ENCODE data around the gene NRXN2.

Gene NRXN2

DNA sequence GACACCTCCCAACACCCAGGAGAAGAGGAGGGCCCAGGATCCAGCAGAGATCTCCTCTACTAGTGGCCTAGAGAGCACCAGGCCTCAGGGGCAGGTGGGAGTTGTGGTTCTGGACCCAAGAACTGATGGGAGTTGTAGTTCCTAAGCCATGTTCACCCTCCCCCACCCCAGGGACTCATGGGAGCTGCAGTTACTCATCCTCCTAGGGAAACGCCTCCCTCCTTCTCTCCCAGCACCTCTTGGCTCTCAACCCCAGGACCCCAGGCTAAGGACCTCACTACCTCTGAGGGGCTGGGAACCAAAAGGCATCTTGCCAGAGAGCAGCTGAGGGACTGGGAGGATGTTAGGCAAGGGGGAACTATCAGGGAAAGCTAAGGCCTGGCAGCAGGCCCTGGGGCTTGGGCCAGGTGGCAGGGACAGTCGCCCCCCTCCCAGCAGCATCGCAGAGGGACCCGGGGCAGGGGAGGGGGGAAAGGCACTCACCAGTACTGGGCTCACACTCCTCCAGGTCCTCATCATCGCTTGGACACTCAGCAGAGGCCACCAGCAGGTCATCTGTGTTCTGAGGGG is 103.1 kb downstream of the NRXN2 start:
- Histone ChIP-seq H3K27me3 (ENCODE audit: control insufficient read depth, insufficient read depth, low read length, poor library complexity, severe bottlenecking) (no peaks in the 10 kb centered on the region), H3K4me1 (ENCODE audit: control insufficient read depth, insufficient read depth, low read length) (peaks cover 24% of the 10 kb centered on the region), H3K36me3 (ENCODE audit: control insufficient read depth, insufficient read depth, low read length) (no peaks in the 10 kb centered on the region), H3K4me3 (ENCODE audit: insufficient read depth, low read depth, low read length) (no peak overlapping the region), H3K27ac (ENCODE audit: insufficient read depth, low read depth, low read length, poor library complexity, severe bottlenecking) (no peak overlapping the region), H3K9me3 (ENCODE audit: control insufficient read depth, low read length) (no peaks in the 10 kb centered on the region)
- WGBS, 2 experiments: 83 to 85% methylated on average over 5 of the region's 5 CpGs

DNA sequence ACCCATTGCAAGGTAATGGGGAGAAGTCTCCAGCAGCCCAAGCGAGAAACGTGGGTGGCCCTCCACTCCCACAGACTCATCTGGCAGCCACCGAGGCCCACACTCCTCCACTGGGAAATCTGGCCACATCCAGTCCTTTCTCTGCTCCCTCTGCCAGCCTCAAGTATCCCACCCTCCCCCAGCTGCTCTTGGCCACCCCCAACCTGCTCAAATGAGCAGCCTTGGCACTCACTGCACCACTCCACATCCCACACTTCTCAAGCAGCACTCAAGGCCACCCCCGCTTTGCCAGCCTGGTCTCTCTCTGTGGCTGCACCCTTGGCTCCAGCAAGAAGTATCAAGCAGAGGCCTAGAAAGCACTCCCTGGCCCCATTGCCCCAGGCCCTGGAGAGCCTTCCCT is 103.8 kb downstream of the NRXN2 start:
- Histone ChIP-seq H3K9me3 (ENCODE audit: control insufficient read depth, low read length) (no peaks in the 10 kb centered on the region), H3K4me3 (ENCODE audit: insufficient read depth, low read depth, low read length) (no peak overlapping the region), H3K27me3 (ENCODE audit: control insufficient read depth, insufficient read depth, low read length, poor library complexity, severe bottlenecking) (no peaks in the 10 kb centered on the region), H3K27ac (ENCODE audit: insufficient read depth, low read depth, low read length, poor library complexity, severe bottlenecking) (no peak overlapping the region), H3K36me3 (ENCODE audit: control insufficient read depth, insufficient read depth, low read length) (no peaks in the 10 kb centered on the region), H3K4me1 (ENCODE audit: control insufficient read depth, insufficient read depth, low read length) (peaks cover 27% of the 10 kb centered on the region)
- 91 to 96% methylated on average over 4 of the region's 4 CpGs for WGBS, 2 experiments

DNA sequence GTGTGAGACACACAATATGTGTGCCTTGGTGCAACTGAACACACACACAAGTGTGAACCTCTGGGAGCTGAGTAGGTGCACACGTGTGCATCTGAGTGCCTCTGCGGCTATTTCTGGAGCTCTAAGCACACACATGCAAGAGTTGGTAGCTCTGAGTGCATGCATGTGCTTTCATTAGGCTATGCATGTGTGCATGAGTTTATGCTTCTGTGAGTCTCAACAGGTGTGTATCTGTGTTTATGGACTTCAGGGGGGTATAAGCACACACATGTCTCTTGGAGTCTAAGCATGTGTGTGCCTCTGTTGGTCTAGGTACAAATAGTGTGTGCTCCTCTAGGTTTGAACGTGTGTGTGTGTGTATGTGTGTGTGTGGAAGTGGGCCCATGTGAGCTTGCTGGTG is 106.2 kb downstream of the NRXN2 start:
- H3K4me1 ChIP-seq (ENCODE audit: control insufficient read depth, insufficient read depth, low read length): peaks cover 29% of the 10 kb centered on the region
- H3K27me3 ChIP-seq (ENCODE audit: control insufficient read depth, insufficient read depth, low read length, poor library complexity, severe bottlenecking): no peaks in the 10 kb centered on the region
- WGBS, 2 experiments: 93% methylated on average over 3 of the region's 3 CpGs
- no peaks in the 10 kb centered on the region for H3K36me3 ChIP-seq (ENCODE audit: control insufficient read depth, insufficient read depth, low read length)
- H3K27ac ChIP-seq (ENCODE audit: insufficient read depth, low read depth, low read length, poor library complexity, severe bottlenecking): no peak overlapping the region
- H3K4me3 ChIP-seq (ENCODE audit: insufficient read depth, low read depth, low read length): no peak overlapping the region
- no peaks in the 10 kb centered on the region for H3K9me3 ChIP-seq (ENCODE audit: control insufficient read depth, low read length)

DNA sequence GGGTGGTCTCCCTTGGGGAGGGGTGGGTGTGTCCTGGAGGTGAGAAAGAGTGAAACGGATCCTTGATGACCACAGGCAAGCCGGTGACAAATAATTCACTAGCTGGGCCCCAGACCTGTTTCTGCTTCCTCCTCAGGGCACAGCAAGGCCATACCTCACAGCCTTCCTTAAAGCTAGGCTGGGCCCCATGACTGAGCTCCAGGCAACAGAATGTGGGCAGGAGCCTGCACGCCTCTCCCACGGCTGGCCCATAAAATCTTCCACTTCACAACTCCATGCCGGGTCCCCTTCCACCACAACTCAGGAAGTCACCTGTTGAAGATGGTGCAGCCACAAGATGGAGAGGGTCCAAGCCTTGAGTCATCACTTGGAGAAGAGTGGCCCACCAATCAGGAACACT is 108.1 kb downstream of the NRXN2 start:
- no peak overlapping the region for H3K4me3 ChIP-seq (ENCODE audit: insufficient read depth, low read depth, low read length)
- peaks cover 10% of the 10 kb centered on the region for H3K4me1 ChIP-seq (ENCODE audit: control insufficient read depth, insufficient read depth, low read length)
- WGBS, 2 experiments: 90 to 97% methylated on average over 5 of the region's 5 CpGs
- H3K27me3 ChIP-seq (ENCODE audit: control insufficient read depth, insufficient read depth, low read length, poor library complexity, severe bottlenecking): no peaks in the 10 kb centered on the region
- H3K9me3 ChIP-seq (ENCODE audit: control insufficient read depth, low read length): no peaks in the 10 kb centered on the region
- H3K27ac ChIP-seq (ENCODE audit: insufficient read depth, low read depth, low read length, poor library complexity, severe bottlenecking): no peak overlapping the region
- H3K36me3 ChIP-seq (ENCODE audit: control insufficient read depth, insufficient read depth, low read length): no peaks in the 10 kb centered on the region

DNA sequence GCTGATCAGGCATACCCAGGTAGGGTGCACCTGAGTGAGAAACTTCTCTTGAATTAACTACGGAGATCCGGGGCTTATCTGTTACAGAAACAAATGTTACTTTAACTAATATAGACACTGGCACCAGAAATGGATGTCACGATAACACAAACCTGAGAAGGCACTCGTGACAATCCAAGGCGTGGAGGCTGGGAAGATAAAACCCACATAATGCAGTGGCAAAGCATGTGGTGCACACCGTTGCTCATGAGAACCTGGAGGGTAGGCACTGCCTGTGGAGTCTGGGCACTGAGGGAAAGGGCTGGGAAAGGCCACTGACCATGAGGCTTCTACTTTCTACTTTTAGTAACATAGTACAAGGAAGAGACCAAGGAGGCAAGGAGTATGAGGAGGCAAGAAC is 109.3 kb downstream of the NRXN2 start:
- H3K9me3 ChIP-seq (ENCODE audit: control insufficient read depth, low read length): no peaks in the 10 kb centered on the region
- no peaks in the 10 kb centered on the region for H3K27me3 ChIP-seq (ENCODE audit: control insufficient read depth, insufficient read depth, low read length, poor library complexity, severe bottlenecking)
- H3K4me3 ChIP-seq (ENCODE audit: insufficient read depth, low read depth, low read length): no peak overlapping the region
- H3K4me1 ChIP-seq (ENCODE audit: control insufficient read depth, insufficient read depth, low read length): peaks cover 8% of the 10 kb centered on the region
- H3K27ac ChIP-seq (ENCODE audit: insufficient read depth, low read depth, low read length, poor library complexity, severe bottlenecking): no peak overlapping the region
- no peaks in the 10 kb centered on the region for H3K36me3 ChIP-seq (ENCODE audit: control insufficient read depth, insufficient read depth, low read length)
- WGBS, 2 experiments: 94 to 95% methylated on average over 6 of the region's 6 CpGs

- no peaks in the 10 kb centered on the region for H3K27me3 ChIP-seq (ENCODE audit: control insufficient read depth, insufficient read depth, low read length, poor library complexity, severe bottlenecking)
- H3K36me3 ChIP-seq (ENCODE audit: control insufficient read depth, insufficient read depth, low read length): no peaks in the 10 kb centered on the region
- H3K4me3 ChIP-seq (ENCODE audit: insufficient read depth, low read depth, low read length): no peak overlapping the region
- H3K27ac ChIP-seq (ENCODE audit: insufficient read depth, low read depth, low read length, poor library complexity, severe bottlenecking): no peak overlapping the region
- no peaks in the 10 kb centered on the region for H3K9me3 ChIP-seq (ENCODE audit: control insufficient read depth, low read length)
- WGBS, 2 experiments: 91 to 92% methylated on average over 11 of the region's 11 CpGs
- peaks cover 17% of the 10 kb centered on the region for H3K4me1 ChIP-seq (ENCODE audit: control insufficient read depth, insufficient read depth, low read length)
These were observed 110.9 kb downstream of the NRXN2 start for GRCh38 chr11:64611869-64612646.

GRCh38 chr11:64611176-64611575 is 111.8 kb downstream of the NRXN2 start:
- H3K4me3 ChIP-seq (ENCODE audit: insufficient read depth, low read depth, low read length): no peak overlapping the region
- 84 to 93% methylated on average over 2 of the region's 2 CpGs for WGBS, 2 experiments
- no peak overlapping the region for H3K27ac ChIP-seq (ENCODE audit: insufficient read depth, low read depth, low read length, poor library complexity, severe bottlenecking)
- H3K9me3 ChIP-seq (ENCODE audit: control insufficient read depth, low read length): no peaks in the 10 kb centered on the region
- H3K4me1 ChIP-seq (ENCODE audit: control insufficient read depth, insufficient read depth, low read length): peaks cover 17% of the 10 kb centered on the region
- H3K27me3 ChIP-seq (ENCODE audit: control insufficient read depth, insufficient read depth, low read length, poor library complexity, severe bottlenecking): no peaks in the 10 kb centered on the region
- H3K36me3 ChIP-seq (ENCODE audit: control insufficient read depth, insufficient read depth, low read length): no peaks in the 10 kb centered on the region

DNA sequence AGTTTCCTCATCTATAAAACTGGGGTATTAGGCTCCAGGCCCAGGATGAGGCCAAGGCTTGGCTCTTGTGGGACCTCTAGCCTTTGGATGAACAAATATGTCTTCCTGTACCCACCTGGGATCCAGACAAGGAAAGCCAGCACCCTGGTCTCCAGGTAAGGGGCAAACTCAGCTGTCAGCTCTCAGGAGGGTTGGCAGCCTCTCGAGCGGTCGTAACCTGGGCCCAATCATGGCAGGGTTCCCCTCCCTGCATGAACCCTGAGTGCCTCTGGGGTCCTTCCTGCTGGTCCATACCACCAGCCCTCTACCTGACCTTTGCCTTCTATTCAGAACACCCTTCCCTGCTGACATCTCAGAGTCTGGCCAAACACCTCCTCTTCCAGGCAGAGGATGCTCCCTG is 112.4 kb downstream of the NRXN2 start:
- Histone ChIP-seq H3K36me3 (ENCODE audit: control insufficient read depth, insufficient read depth, low read length) (no peaks in the 10 kb centered on the region), H3K9me3 (ENCODE audit: control insufficient read depth, low read length) (no peaks in the 10 kb centered on the region), H3K27ac (ENCODE audit: insufficient read depth, low read depth, low read length, poor library complexity, severe bottlenecking) (no peak overlapping the region), H3K4me1 (ENCODE audit: control insufficient read depth, insufficient read depth, low read length) (peaks cover 17% of the 10 kb centered on the region), H3K4me3 (ENCODE audit: insufficient read depth, low read depth, low read length) (no peak overlapping the region), H3K27me3 (ENCODE audit: control insufficient read depth, insufficient read depth, low read length, poor library complexity, severe bottlenecking) (no peaks in the 10 kb centered on the region)
- 96 to 99% methylated on average over 3 of the region's 3 CpGs for WGBS, 2 experiments

DNA sequence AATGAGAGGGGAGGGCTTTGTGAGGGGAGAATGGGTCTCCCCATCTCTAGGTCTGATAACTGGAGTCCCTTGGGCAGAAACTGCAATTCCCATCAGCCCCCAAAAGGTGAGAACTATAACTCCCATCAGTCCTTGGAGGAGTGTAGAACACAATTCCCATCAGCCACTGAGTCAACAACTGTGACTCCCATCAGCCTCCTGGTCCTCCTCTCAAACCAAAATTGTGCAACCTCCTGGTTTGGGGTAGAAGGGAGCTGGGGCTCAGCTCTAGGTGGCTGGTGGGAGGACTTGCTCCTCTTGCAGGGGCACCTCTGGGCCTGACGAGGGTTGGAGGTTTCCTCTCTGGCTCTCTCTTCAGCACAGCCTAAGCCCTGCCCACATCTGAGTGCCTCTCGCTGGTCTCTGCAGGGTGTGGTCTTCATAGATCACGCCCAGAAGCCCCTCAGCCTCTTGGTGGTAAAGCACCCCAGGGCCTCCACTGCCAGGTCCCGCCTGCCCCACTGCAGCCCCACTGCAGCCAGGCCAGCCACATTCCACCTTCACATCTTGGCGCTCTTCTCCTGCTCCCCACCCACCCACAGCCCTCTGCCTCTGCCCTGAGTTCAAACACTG is 113.5 kb downstream of the NRXN2 start:
- H3K9me3 ChIP-seq (ENCODE audit: control insufficient read depth, low read length): no peaks in the 10 kb centered on the region
- no peaks in the 10 kb centered on the region for H3K36me3 ChIP-seq (ENCODE audit: control insufficient read depth, insufficient read depth, low read length)
- no peak overlapping the region for H3K4me3 ChIP-seq (ENCODE audit: insufficient read depth, low read depth, low read length)
- 87 to 88% methylated on average over 5 of the region's 5 CpGs for WGBS, 2 experiments
- H3K27ac ChIP-seq (ENCODE audit: insufficient read depth, low read depth, low read length, poor library complexity, severe bottlenecking): no peak overlapping the region
- peaks cover 17% of the 10 kb centered on the region for H3K4me1 ChIP-seq (ENCODE audit: control insufficient read depth, insufficient read depth, low read length)
- no peaks in the 10 kb centered on the region for H3K27me3 ChIP-seq (ENCODE audit: control insufficient read depth, insufficient read depth, low read length, poor library complexity, severe bottlenecking)

- Histone ChIP-seq H3K9me3 (ENCODE audit: control insufficient read depth, low read length) (no peaks in the 10 kb centered on the region), H3K36me3 (ENCODE audit: control insufficient read depth, insufficient read depth, low read length) (no peaks in the 10 kb centered on the region), H3K4me1 (ENCODE audit: control insufficient read depth, insufficient read depth, low read length) (peaks cover 13% of the 10 kb centered on the region), H3K27me3 (ENCODE audit: control insufficient read depth, insufficient read depth, low read length, poor library complexity, severe bottlenecking) (no peaks in the 10 kb centered on the region), H3K27ac (ENCODE audit: insufficient read depth, low read depth, low read length, poor library complexity, severe bottlenecking) (no peak overlapping the region), H3K4me3 (ENCODE audit: insufficient read depth, low read depth, low read length) (no peak overlapping the region)
- WGBS, 2 experiments: 88% methylated on average over 12 of the region's 12 CpGs
These were observed 114.4 kb downstream of the NRXN2 start for GRCh38 chr11:64608636-64609035.
